Measurements from ENCODE around the gene SOX2. TPM values are rescaled to one million over a fixed set of nuclear protein-coding genes. Genes with fewer than 3 reads are reported as not detected.

Gene SOX2
- total and polyA plus RNA-seq, 2 experiments from 2014 or later, result not detected

DNA sequence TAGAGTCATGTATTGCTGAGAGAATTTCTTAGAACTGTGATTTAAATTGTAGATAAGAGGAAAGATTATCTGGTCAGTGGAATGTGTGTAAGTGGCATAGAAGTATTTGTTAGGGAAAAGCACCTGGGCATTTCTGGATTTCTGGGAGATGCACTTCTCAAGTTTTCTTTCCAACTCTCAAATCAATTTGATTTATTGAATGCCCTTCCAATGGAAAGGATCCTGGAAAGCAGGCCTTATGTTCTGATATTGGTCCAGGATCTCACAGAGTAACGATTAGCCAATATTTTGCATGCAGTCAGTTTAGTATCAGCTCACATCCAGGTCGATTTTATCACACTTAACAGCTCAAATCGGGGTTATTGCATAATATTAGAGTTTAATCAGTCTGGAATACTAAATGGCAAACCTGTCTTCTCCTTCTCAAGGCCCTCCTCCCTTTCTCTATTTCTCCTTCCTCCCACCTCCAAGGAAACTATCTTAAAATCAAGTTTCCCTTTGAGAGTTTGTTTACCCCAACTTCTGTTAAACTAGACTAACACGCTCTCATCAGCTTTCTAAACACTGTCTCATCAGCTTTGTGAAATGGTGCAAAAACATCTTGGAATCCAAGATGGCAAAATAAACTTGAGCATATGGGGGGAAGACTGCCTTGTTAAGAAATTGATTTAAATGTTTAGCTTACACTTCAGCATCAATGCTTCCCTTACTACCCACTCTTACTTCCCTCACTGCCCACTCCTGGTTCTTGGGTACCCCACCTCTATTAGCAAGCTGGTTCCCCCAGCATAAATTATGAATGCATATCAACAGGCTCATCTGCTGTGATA, 9.5 kb downstream of the SOX2 start:
- Histone ChIP-seq H3K27ac (no peak overlapping the region), H3F3A (ENCODE audit: insufficient read depth) (no peaks in the 10 kb centered on the region), H3K9me2 (ENCODE audit: insufficient read depth) (no peaks in the 10 kb centered on the region), H3K4me3 (no peak overlapping the region), H4K20me1 (ENCODE audit: insufficient read depth) (no peaks in the 10 kb centered on the region), H3K79me2 (ENCODE audit: insufficient read depth) (no peaks in the 10 kb centered on the region), H2AFZ (no peak overlapping the region), H3K4me1 (ENCODE audit: insufficient read depth) (no peaks in the 10 kb centered on the region), H3K27me3 (replicated peaks; ENCODE audit: insufficient read depth) (peaks cover 90% of the 10 kb centered on the region), H3K36me3 (ENCODE audit: low read depth) (no peaks in the 10 kb centered on the region), H3K9ac (no peak overlapping the region), H3K9me3 (ENCODE audit: low read depth) (no peaks in the 10 kb centered on the region), H3K4me2 (ENCODE audit: unreplicated experiment) (no peak overlapping the region)
- in situ Hi-C loops (cut with MboI), result no loop called here
- TF ChIP-seq EZH2phosphoT487 (IDR thresholded peaks at IDR 0.05; ENCODE audit: insufficient read depth, low read depth), result no peak
- TF ChIP-seq EZH2 (IDR thresholded peaks at IDR 0.05; ENCODE audit: insufficient read depth, poor library complexity, severe bottlenecking), result no peak
- DNase-seq, result no peak
- WGBS, 2 experiments (ENCODE audit: low coverage in 1 of 2, low lambda C conversion rate in 2 of 2, missing lambda C conversion rate in 2 of 2), result 12 to 19% methylated on average over 4 of the region's 4 CpGs

GRCh38 chr3:181722156-181722555, 10.4 kb downstream of the SOX2 start:
- Histone ChIP-seq H3K9me2 (ENCODE audit: insufficient read depth) (no peaks in the 10 kb centered on the region), H3K4me3 (no peak overlapping the region), H3K36me3 (ENCODE audit: low read depth) (no peaks in the 10 kb centered on the region), H3K79me2 (ENCODE audit: insufficient read depth) (no peaks in the 10 kb centered on the region), H3K27ac (no peak overlapping the region), H3K4me2 (ENCODE audit: unreplicated experiment) (no peak overlapping the region), H3K9me3 (ENCODE audit: low read depth) (no peaks in the 10 kb centered on the region), H2AFZ (no peak overlapping the region), H3K9ac (no peak overlapping the region), H3K27me3 (replicated peaks; ENCODE audit: insufficient read depth) (peaks cover 89% of the 10 kb centered on the region), H4K20me1 (ENCODE audit: insufficient read depth) (no peaks in the 10 kb centered on the region), H3F3A (ENCODE audit: insufficient read depth) (no peaks in the 10 kb centered on the region), H3K4me1 (ENCODE audit: insufficient read depth) (no peaks in the 10 kb centered on the region)
- in situ Hi-C loops (cut with MboI), result no loop called here
- TF ChIP-seq EZH2 (IDR thresholded peaks at IDR 0.05; ENCODE audit: insufficient read depth, poor library complexity, severe bottlenecking) (no peak), EZH2phosphoT487 (IDR thresholded peaks at IDR 0.05; ENCODE audit: insufficient read depth, low read depth) (no peak)
- DNase-seq, result no peak
- WGBS, 2 experiments (ENCODE audit: low coverage in 1 of 2, low lambda C conversion rate in 2 of 2, missing lambda C conversion rate in 2 of 2), result 0% methylated on average over 4 of the region's 4 CpGs

DNA sequence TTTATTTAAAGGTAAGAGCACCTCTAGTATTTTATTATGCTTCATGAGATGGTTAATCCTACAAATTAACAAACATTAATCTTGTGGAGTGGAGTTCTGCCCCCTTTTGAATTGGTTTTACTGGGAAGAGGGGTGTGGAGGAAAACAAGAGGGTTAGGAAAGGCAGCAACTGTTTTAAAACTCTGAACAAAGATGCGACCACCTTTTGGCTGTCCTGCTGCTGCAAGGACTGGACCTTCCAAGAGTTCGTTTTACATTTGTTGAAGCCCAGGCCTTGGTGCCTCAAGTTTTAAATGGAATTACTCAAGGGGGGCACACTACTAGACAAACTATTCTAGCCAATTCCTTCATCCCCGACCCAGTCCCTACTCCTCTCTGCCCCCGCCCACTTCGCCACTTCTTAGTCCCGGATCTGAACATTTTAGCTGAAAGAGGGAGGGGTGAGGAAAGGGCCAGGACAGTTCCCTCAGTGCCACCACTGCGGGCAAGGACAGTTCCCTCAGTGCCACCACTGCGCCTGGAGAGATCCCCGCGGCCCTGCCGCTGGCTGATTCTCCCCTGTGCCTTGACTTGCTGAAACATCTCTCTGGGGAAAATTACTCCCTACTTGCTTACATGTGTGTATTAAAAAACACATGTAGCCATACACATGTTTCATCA, 11.2 kb downstream of the SOX2 start:
- no peaks in the 10 kb centered on the region for H4K20me1 ChIP-seq (ENCODE audit: insufficient read depth)
- in situ Hi-C loops (cut with MboI), result no loop called here
- no peak for TF ChIP-seq EZH2 (IDR thresholded peaks at IDR 0.05; ENCODE audit: insufficient read depth, poor library complexity, severe bottlenecking)
- no peak for TF ChIP-seq EZH2phosphoT487 (IDR thresholded peaks at IDR 0.05; ENCODE audit: insufficient read depth, low read depth)
- H3K4me2 ChIP-seq (ENCODE audit: unreplicated experiment), result no peak overlapping the region
- H3K4me3 ChIP-seq, result no peak overlapping the region
- H3K9me2 ChIP-seq (ENCODE audit: insufficient read depth), result no peaks in the 10 kb centered on the region
- DNase-seq, result no peak
- H3K27ac ChIP-seq, result no peak overlapping the region
- no peaks in the 10 kb centered on the region for H3K79me2 ChIP-seq (ENCODE audit: insufficient read depth)
- H3K9ac ChIP-seq, result no peak overlapping the region
- no peaks in the 10 kb centered on the region for H3K9me3 ChIP-seq (ENCODE audit: low read depth)
- no peaks in the 10 kb centered on the region for H3K4me1 ChIP-seq (ENCODE audit: insufficient read depth)
- no peaks in the 10 kb centered on the region for H3F3A ChIP-seq (ENCODE audit: insufficient read depth)
- no peak overlapping the region for H2AFZ ChIP-seq
- H3K27me3 ChIP-seq (replicated peaks; ENCODE audit: insufficient read depth), result peaks cover 89% of the 10 kb centered on the region
- no peaks in the 10 kb centered on the region for H3K36me3 ChIP-seq (ENCODE audit: low read depth)
- whole genome bisulfite sequencing, 2 experiments (ENCODE audit: low coverage in 1 of 2, low lambda C conversion rate in 2 of 2, missing lambda C conversion rate in 2 of 2), result 8 to 9% methylated on average over 11 of the region's 11 CpGs

DNA sequence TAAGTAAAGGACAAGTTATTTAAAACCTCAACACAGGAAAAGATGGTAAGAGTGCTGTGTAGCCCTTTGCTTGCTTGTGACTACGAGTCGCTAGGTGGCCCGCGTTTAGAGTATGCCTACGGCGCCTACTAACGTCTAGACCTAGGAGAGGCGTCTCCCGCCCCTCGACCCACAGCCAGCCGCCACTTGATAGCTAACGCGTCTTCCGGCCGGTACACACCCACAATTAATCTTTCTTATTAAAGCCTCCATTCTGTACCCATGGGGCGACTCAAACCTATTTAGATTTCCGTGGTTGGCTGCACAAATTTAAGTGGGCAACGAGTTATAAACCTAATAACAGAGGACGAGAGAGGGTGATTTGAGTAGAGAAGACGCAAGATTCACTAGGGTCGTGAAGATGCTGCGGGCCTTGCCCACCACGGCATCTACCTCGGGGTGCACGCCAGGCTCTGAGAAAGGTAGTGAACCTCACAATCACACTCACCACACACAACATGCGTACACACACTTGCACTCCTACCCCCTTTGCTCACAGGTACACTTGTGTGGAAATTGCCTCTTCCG, 12.0 kb downstream of the SOX2 start:
- Histone ChIP-seq H3K4me3 (no peak overlapping the region), H3K36me3 (ENCODE audit: low read depth) (no peaks in the 10 kb centered on the region), H3K79me2 (ENCODE audit: insufficient read depth) (no peaks in the 10 kb centered on the region), H3K9ac (no peak overlapping the region), H3K27ac (no peak overlapping the region), H2AFZ (no peak overlapping the region), H3K4me2 (ENCODE audit: unreplicated experiment) (no peak overlapping the region), H4K20me1 (ENCODE audit: insufficient read depth) (no peaks in the 10 kb centered on the region), H3K4me1 (ENCODE audit: insufficient read depth) (no peaks in the 10 kb centered on the region), H3K9me3 (ENCODE audit: low read depth) (no peaks in the 10 kb centered on the region), H3K9me2 (ENCODE audit: insufficient read depth) (no peaks in the 10 kb centered on the region), H3F3A (ENCODE audit: insufficient read depth) (no peaks in the 10 kb centered on the region), H3K27me3 (replicated peaks; ENCODE audit: insufficient read depth) (peaks cover 90% of the 10 kb centered on the region)
- in situ Hi-C loops (cut with MboI), result no loop called here
- no peak for TF ChIP-seq EZH2 (IDR thresholded peaks at IDR 0.05; ENCODE audit: insufficient read depth, poor library complexity, severe bottlenecking)
- TF ChIP-seq EZH2phosphoT487 (IDR thresholded peaks at IDR 0.05; ENCODE audit: insufficient read depth, low read depth), result no peak
- WGBS, 2 experiments (ENCODE audit: low coverage in 1 of 2, low lambda C conversion rate in 2 of 2, missing lambda C conversion rate in 2 of 2), result 18 to 20% methylated on average over 27 of the region's 27 CpGs
- no peak for DNase-seq

Data from GM23248 (cell line).